ENCODE results near the gene VAMP3.
A peak's percentile ranks its signal among the peaks of the same experiment; 100 is the strongest.

Gene VAMP3

GRCh38 chr1:7795406-7795805 is 24.3 kb downstream of the VAMP3 start:
- in situ Hi-C loops (cut with MboI; ENCODE audit: low pct_unique_long_range_greater_than_20kb, low sequenced_read_pairs): no loop called here
- no peak for DNase-seq

- no peak for DNase-seq
- in situ Hi-C loops (cut with MboI; ENCODE audit: low pct_unique_long_range_greater_than_20kb, low sequenced_read_pairs): no loop called here
Observed at GRCh38 chr1:7805460-7805859, 34.4 kb downstream of the VAMP3 start.

GRCh38 chr1:7808253-7808844 is 37.3 kb downstream of the VAMP3 start:
- in situ Hi-C loops (cut with MboI; ENCODE audit: low pct_unique_long_range_greater_than_20kb, low sequenced_read_pairs): no loop called here

GRCh38 chr1:7809742-7810141 is 38.6 kb downstream of the VAMP3 start:
- in situ Hi-C loops (cut with MboI; ENCODE audit: low pct_unique_long_range_greater_than_20kb, low sequenced_read_pairs): no loop called here
- DNase-seq: no peak

More at GRCh38 chr1:7808253-7808844, 37.3 kb downstream of the VAMP3 start:
- peak; percentile 44 for DNase-seq

- DNase-seq: no peak
- in situ Hi-C loops (cut with MboI; ENCODE audit: low pct_unique_long_range_greater_than_20kb, low sequenced_read_pairs): no loop called here
Observed at GRCh38 chr1:7810395-7810794, 39.3 kb downstream of the VAMP3 start.

GRCh38 chr1:7811476-7811875 is 40.4 kb downstream of the VAMP3 start:
- no peak for DNase-seq
- in situ Hi-C loops (cut with MboI; ENCODE audit: low pct_unique_long_range_greater_than_20kb, low sequenced_read_pairs): no loop called here

- in situ Hi-C loops (cut with MboI; ENCODE audit: low pct_unique_long_range_greater_than_20kb, low sequenced_read_pairs): no loop called here
- no peak for DNase-seq
Observed at GRCh38 chr1:7813677-7814373, 42.7 kb downstream of the VAMP3 start.

- in situ Hi-C loops (cut with MboI; ENCODE audit: low pct_unique_long_range_greater_than_20kb, low sequenced_read_pairs): no loop called here
- no peak for DNase-seq
Observed at GRCh38 chr1:7821282-7821681, 50.2 kb downstream of the VAMP3 start.

GRCh38 chr1:7824701-7825100 is 53.6 kb downstream of the VAMP3 start:
- in situ Hi-C loops (cut with MboI; ENCODE audit: low pct_unique_long_range_greater_than_20kb, low sequenced_read_pairs): no loop called here
- no peak for DNase-seq

GRCh38 chr1:7826363-7826762 is 55.3 kb downstream of the VAMP3 start:
- DNase-seq: peak; percentile 49
- in situ Hi-C loops (cut with MboI; ENCODE audit: low pct_unique_long_range_greater_than_20kb, low sequenced_read_pairs): no loop called here

- peak; percentile 81 for DNase-seq
- in situ Hi-C loops (cut with MboI; ENCODE audit: low pct_unique_long_range_greater_than_20kb, low sequenced_read_pairs): no loop called here
Observed at GRCh38 chr1:7827126-7827955, 56.2 kb downstream of the VAMP3 start.

All from KBM-7 (cell line).